SKM-1 (cell line): Measurements from ENCODE around the gene TMEM131L.
A peak's percentile ranks its signal among the peaks of the same experiment; 100 is the strongest.
"Not testable (repeated sequence)": the region's sequence is repeated elsewhere in the genome, so short reads cannot be mapped to it uniquely, and the experiment has no call there.

Experiments used
- DNase-seq: peaks from one replicate; lab custom pipeline; 2025; ENCODE audit not compliant: unreplicated experiment; lab: John Stamatoyannopoulos, UW

Gene TMEM131L, protein sequence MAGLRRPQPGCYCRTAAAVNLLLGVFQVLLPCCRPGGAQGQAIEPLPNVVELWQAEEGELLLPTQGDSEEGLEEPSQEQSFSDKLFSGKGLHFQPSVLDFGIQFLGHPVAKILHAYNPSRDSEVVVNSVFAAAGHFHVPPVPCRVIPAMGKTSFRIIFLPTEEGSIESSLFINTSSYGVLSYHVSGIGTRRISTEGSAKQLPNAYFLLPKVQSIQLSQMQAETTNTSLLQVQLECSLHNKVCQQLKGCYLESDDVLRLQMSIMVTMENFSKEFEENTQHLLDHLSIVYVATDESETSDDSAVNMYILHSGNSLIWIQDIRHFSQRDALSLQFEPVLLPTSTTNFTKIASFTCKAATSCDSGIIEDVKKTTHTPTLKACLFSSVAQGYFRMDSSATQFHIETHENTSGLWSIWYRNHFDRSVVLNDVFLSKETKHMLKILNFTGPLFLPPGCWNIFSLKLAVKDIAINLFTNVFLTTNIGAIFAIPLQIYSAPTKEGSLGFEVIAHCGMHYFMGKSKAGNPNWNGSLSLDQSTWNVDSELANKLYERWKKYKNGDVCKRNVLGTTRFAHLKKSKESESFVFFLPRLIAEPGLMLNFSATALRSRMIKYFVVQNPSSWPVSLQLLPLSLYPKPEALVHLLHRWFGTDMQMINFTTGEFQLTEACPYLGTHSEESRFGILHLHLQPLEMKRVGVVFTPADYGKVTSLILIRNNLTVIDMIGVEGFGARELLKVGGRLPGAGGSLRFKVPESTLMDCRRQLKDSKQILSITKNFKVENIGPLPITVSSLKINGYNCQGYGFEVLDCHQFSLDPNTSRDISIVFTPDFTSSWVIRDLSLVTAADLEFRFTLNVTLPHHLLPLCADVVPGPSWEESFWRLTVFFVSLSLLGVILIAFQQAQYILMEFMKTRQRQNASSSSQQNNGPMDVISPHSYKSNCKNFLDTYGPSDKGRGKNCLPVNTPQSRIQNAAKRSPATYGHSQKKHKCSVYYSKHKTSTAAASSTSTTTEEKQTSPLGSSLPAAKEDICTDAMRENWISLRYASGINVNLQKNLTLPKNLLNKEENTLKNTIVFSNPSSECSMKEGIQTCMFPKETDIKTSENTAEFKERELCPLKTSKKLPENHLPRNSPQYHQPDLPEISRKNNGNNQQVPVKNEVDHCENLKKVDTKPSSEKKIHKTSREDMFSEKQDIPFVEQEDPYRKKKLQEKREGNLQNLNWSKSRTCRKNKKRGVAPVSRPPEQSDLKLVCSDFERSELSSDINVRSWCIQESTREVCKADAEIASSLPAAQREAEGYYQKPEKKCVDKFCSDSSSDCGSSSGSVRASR (N-terminal part only)

DNA sequence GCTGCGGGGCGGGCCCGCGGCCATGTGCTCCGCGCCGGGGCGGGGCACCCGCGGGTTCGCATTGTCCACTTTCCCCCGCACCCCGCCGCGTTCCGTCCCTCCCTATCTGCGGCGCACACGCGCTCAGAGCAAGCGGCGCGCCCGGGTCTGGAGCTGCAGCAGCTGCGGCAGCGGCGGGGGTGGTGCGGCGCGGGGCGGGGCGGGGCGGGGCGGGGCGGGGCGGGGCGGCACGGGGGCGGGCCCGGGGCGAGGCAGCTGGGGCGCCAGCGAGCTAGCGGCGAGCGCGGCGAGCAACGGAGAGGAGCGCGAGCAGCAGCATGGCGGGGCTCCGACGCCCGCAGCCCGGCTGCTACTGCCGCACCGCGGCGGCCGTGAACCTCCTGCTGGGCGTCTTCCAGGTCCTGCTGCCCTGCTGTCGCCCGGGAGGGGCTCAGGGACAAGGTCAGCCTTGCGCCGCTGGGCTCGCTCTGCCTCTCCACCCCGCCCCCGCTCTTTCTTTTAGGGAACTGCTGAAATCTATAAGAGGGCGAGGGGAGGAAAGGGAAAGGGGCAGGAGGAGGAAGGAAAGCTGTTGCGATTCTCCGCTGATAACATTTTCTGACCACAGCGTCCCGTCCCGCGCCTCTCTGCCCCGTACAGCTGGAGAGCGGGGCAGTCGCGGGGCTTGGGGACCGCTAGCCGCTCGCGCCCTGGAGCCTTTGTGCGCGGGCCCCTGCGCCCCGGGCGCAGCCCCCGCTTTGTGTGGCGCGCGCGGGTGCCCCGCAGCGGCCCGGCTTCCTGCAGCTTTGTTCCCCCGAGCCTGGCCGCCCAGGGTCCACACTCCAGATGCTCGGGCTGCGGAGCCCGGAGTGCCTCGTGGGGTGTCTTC lies at the start of gene TMEM131L:
TMEM131L (plus strand) TSS at position 280 of the 868 bp plus-strand sequence; CDS start at position 318, 38 bp downstream.
- peak; percentile 68 for DNase-seq

DNA sequence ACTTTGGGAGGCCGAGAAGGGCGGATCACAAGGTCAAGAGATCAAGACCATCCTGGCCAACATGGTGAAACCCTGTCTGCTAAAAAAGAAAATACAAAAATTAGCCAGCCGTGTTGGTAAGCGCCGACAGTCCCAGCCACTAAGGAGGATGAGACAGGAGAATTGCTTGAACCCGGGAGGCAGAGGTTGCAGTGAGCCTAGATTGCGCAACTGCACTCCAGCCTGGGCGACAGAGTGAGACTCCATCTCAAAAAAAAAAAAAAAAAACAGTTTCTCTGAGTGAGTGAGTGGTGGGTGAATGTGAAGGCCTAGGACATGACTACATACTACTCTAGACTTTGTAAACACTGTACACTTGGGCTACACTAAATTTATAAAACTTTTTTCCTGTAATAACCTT lies 49.7 kb upstream of the TMEM131L start:
- not testable (repeated sequence) for DNase-seq

DNA sequence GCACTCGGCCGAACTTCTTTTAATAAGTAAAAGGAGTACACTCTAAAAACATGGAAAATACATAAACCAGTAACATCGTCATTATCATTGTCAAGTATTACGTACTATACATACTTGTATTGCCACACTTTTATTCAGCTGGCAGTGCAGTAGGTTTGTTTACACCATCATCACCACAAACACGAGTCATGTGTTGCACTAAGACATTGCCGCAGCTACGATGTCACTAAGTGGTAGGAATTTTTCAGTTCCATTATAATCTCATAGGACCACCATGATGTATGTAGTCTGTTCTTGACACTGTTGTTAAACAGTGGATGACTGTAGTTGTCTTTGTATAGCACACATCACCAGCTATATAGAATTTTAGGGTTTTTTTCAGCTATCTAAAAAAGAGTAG lies 48.0 kb upstream of the TMEM131L start:
- no peak for DNase-seq

DNA sequence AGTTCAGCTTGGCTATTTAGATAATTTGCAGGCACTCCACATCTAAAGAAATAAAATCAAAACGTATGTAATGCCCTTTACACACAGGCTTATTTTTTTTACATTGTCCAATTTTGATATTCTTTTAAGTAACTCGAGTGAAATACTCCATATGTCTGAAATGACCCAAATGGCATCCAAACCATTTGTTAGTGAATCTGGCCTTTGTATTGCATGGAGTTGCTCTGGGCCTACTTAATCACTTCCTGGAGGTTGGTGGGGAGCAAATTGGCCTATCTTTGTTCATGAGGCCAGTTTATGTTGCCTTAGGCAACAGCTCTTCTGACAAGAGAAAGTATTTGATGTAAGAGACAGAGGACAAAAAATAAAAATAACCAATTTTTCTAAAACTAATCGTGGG lies 47.6 kb upstream of the TMEM131L start:
- DNase-seq = no peak

DNA sequence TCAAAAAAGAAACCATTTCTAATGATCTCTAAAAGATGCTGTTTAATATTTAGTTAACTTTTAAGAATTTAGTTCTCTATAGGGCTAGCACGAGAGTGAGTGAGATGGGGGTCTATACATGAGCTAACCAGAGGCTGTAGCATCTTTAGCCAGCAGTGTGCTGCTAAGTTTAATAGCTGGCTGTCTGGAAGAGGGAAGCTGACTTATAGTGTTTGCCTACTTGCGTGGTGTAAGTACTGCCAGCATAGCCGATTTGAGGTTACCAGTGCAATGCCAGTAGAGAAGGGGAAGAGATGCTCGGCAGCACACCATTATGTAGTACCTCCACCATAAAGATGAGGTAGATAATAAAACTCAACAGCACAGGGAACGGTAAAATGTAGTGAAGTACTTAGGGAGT lies 47.1 kb upstream of the TMEM131L start:
- DNase-seq = no peak

DNA sequence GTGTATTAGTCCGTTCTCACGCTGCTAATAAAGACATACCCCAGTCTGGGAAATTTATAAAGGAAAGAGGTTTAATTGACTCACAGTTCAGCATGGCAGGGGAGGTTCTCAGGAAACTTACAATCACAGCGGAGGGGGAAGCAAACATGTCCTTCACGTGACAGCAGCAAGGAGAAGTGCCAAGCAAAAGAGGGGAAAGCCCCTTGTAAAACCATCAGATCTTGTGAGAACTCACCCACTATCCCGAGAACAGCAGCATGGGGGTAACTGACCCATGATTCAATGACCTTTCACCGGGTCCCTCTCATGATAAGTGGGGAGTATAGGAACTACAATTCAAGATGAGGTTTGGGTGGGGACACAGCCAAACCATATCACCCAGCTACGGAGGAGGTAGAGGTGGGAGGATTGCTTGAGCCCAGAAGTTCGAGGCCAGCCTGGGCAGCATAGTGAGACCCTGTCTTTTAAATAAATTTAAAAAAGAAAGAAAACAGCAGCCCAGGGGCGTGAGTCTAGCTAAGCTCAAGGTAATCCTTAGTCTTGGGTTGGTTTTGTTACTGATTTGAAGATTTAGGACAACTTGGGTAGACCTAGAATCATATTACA lies 46.4 kb upstream of the TMEM131L start:
- no peak for DNase-seq

DNA sequence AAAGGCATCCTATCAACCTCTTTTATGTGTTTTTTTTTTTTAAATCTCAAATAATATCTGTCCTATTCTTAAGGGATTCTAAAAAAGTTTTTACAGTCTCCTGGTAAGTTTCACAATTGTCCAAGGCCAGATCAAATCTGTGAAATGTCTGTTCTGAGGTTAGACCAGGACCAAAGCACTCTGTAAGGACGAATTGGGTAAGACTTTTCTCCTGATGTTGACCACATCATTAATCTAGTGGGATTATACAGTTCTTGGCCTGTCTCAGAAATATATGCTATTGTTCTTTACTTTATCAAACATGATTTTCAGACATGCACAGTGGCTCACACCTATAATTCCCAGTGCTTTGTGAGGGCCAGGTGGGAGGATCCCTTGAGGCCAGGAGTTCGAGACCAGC lies 45.8 kb upstream of the TMEM131L start:
- no peak for DNase-seq

DNA sequence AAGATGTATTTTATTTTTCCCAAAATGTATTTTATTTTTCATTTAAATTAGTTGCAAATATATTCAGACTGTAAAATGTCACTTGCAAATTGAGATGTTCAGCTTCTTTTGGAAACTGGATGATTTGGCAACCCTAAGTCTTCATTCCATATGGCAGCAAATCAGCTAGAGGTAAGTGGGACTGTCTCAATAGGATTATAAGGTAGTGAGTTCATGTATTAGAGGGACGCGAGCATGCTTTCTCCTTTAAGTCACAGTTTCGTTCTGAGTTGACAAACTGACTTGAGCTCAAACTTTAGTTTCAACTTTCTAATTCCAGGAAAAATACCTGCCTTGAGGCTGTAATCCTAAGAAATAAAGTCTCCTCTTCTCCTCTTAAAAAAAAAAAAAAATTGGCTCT lies 44.2 kb upstream of the TMEM131L start:
- no peak for DNase-seq

DNA sequence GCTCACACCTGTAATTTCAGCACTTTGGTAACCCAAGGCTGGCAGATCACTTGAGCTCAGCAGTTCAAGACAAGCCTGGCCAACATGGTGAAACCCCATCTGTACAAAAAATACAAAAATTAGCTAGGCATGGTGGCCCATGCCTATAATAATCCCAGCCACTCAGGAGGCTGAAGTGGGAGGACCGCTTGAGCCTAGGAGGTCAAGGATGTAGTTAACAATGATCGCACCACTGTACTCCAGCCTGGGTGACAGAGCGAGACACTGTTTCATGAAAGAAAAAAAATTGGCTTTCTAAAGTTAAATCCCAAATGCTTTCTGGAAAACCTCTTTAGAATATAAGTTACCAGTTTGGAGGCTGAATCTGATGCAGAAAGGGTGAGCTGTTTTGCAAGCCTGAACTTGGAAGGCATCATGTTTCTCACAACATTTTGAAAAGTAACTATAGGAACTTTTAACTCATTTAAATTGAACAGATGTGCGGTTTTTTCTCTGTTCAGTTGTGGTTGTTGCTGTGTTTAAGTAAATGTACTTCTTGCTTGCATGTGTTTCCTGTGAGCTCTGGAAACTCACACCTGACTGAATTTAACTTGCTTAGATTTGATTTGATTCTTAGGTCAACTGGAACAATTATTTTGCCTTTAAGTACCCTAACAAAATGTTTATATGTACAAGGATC lies 39.8 kb upstream of the TMEM131L start:
- no peak for DNase-seq

DNA sequence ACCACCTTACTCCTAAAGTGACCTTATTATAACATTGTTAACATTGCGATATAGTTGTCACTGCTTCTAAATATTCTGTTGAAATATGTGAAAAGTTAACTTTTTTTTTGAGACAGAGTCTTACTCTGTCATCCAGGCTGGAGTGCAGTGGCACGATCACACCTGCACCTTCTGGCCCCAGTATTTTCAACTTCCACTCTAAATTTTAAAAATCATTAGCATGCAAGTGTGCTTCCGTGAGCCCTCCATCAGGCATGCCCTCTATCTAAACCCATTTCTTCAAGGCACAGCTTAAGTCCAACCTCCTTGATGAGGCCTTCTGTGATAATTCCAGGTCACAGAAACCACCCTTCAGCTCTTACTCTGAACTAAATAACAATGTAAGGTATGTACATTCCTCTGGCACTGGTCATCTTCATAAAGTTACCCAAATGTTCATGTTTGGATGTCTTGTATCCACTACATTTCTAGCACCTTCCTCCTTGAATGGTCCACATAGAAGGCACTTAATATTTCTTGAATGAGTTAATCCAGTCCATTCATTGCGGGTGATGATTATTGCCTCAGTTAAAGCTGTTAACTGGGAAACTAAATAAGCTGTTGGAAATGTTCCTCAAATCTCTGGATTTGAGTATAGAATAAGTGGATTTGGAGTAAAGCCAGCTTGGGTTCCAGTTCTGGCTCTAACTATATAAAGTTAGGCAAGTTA lies 38.6 kb upstream of the TMEM131L start:
- DNase-seq = no peak

DNA sequence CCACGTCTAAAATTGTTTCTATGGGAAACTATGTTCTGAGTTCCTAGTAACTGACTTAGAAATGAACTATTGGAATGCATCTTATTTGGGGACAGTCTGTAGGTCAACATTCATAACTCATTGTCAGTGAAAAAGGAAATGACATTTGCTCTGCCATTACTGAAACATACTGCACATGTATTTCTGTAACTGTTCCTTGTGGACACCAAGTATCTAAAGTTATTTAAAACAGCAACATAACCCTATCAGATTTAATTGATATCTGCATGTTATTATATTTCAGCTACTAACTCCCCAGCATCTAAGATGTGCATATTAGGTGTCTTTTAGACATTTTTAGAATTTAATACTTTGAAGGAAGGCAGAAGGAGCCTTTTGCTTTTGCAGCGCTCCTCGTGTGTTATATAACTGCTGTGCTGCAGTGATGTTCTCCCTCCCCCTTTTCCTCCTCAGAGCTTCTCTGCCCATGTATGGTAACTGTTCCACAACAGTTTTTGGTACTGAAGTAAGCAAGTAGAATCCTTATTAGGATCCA lies 37.2 kb upstream of the TMEM131L start:
- no peak for DNase-seq

DNA sequence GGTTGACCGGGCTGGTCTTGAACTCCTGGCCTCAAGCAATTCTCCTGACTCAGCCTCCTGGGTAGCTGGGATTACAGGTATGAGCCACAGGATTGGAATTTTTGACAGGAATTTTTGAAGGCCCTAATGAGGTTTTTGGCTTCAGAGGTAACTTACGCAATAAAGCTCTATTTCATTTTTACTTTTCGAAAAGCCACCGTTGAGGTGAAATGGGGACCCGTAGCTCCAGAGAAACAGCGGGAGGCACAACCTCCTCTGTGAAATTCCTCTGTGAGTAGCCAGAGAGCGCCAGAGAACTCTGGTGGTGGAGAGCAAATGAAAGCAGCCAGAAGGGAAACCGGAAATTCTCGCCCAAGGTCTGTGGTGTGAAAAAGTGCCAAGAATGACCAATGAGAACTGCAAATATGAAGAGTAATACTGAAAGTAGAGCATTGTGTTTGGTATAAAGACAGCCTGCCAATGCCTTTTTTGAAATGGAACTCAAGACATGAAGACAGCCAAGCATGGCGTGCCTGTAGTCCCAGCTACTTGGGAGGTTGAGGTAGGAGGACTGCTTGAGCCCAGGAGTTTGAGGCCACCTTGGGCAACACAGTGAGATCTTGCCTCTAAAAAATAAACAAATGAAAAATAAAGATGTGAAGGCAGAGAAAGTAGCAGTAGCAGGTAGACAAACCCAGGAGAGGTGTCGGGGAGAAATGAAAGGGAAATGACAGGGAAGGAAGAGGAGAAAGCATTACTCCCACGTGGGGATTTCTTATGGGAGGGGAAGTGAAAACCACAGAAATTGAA lies 33.0 kb upstream of the TMEM131L start:
- peak; percentile 75 for DNase-seq

DNA sequence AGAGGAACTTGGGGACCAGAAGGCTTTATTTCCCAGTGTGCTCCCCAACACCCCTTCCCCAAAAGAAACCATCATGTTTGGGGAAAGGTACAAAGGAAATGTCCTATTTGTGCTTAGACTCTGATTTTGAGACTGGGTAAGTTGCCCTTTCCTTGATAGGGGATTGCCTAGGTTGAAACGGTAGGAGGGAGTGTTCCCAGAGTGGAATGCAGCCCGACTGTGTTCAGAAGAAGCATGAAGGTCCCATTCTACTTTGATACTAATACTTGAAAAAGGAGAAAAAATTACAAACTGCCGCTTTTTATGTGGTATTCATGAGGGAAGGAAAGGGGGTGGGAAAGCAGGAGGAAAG lies 32.4 kb upstream of the TMEM131L start:
- peak; percentile 53 for DNase-seq

DNA sequence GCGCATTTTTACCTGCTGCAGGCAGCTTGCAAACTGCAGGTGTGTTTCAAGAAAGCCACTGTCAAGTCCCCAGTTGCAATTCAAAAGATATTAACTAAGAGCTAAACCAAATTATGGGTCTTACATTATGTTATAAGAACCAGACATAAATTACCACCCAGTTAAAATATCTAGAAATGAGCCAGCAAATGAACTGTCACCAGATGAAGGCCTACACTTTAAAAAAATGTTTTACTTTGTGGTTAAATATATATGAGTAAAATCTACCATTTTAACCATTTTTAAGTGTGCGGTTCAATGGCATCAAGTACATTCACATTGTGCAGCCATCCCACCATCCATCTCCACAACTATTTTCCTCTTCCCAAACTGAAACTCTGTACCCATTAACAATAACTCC lies 32.0 kb upstream of the TMEM131L start:
- no peak for DNase-seq

DNA sequence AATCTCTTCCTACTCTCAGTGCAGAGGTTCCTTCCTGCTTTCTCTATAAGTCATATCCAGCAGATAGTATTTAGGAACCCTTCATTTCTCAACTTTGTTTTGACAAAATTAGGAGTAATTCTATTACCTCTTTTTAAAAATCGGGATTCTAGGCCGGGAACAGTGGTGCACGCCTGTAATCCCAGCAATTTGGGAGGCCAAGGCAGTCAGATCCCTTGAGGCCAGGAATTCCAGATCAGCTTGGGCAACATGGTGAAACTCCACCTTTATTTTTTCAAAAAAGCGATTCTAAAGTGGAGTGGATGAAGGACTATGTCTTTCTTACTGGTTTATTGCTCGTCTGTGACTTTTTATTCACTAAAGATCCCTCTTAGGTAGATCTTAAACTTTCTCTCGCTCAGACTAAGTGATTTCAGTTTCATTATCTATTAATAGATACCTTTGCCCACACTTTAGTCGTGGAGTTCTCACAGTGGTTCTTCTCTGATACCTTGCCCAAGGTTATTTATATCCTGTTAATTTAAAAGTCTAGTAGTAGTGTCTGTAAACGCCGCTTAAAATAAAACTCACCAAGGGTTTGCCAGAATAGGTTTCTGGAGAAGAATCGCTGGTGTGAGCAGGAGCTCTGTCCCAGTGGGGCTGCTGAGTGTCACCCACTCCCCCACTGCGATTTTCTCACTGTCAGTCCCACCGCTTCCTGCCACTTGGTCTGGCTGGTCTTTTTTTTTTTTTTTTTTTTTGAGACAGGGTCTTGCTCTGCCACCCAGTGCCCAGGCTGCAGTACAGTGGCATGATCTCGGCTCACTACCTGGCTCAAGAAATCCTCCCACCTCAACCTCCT lies 27.0 kb upstream of the TMEM131L start:
- DNase-seq = no peak

DNA sequence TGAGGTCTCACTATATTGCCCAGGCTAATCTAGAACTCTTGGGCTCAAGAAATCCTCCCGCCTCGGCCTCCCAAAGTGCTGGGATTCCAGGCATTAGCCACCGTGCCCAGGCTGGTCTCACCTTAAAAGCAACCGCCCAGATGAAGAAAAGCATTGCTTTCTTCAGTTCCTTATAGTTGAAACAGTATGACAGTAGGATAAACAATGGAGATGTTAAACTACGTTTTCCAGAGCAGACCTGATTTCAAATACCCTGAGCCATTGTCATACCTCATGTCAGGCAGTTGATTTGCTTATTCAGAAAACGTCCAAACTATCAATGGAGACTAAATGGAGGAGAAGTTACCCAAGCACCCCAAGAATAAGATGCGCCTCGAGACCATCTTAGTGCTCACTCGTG lies 26.3 kb upstream of the TMEM131L start:
- no peak for DNase-seq

DNA sequence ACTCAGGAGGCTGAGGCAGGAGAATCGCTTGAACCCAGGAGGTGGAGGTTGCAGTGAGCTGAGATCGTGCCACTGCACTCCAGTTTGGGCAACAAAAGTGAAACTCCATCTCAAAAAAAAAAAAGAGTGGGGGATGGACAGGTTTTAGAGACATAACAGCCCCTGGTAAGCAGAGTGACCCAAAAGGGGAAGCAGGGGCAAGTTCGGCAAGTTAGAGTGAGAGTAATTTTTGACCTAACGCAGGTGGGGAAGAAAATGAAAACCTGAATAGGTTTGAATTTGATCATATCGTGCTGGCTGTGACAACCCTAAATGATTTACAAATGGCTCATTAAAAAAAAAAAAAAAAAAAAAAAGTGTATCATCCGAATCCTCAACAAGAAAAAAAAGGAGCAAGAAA lies 25.7 kb upstream of the TMEM131L start:
- no peak for DNase-seq
